GM12891 (cell line): ENCODE data around the gene CRYGD.

Experiments used
- POLR2A ChIP-seq: IDR thresholded peaks from 2 replicates; pipeline ENCODE4 v1.6.1; 2011; ENCODE audit warnings: low read depth, low read length, control low read depth
- POLR2AphosphoS5 ChIP-seq: IDR thresholded peaks from 2 replicates; pipeline ENCODE4 v1.6.1; 2011; ENCODE audit warnings: low read depth, low read length, control low read depth

DNA sequence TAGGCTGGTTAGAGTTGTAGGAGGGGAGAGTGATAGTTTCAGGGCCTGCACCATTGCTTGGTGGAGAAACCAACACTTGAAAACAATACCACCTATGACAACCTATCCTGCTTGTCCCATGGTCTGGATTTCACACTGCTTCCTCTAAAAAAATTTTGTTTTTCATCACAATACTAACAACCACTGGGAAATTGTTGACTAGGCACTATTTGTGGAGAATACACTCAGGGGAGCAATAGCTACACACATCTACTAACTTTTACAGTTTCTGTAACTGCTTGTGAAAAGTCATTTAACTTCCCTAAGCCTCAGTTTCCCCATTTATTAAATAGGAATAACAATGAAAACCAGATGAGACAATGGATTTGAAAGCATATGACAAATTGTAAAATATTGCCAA lies 25.8 kb upstream of the CRYGD start:
- TF ChIP-seq POLR2AphosphoS5 (no peak), POLR2A (no peak)
